RPMI7951 (cell line): Measurements from ENCODE around the gene SSX4B. TPM values are rescaled to one million over a fixed set of nuclear protein-coding genes. Genes with fewer than 3 reads are reported as not detected.
A peak's percentile ranks its signal among the peaks of the same experiment; 100 is the strongest.
"Not testable (repeated sequence)": the region's sequence is repeated elsewhere in the genome, so short reads cannot be mapped to it uniquely, and the experiment has no call there.

Experiments
- DNase-seq: peaks from one replicate; pipeline ENCODE4 v3.0.0-alpha.2; 2012; ENCODE audit warnings: low read depth
- total RNA-seq: library from RNA; depleted of rRNA; stranded (reverse); fragments of >200 nt; shearing (Covaris generic); gene quantifications from 2 replicates; pipeline ENCODE4 v1.2.3, GENCODE V29; 2014; rRNA removed

Gene SSX4B
- total RNA-seq = 0.36 TPM in 1 of 2 replicates, not detected in the other

- not testable (repeated sequence) for DNase-seq
These were observed at the start of gene SSX4B for GRCh38 chrX:48411860-48412259. Gene SSX4B, minus strand, starts transcription at chrX:48411960. Its CDS starts 588 bp downstream, at chrX:48411372.

- no peak for DNase-seq
These were observed 48.8 kb upstream of the SSX4B start for GRCh38 chrX:48460606-48461005.

- no peak for DNase-seq
These were observed 48.3 kb upstream of the SSX4B start for GRCh38 chrX:48460031-48460430.

GRCh38 chrX:48459483-48459882, 47.7 kb upstream of the SSX4B start:
- no peak for DNase-seq

GRCh38 chrX:48458711-48459110, 47.0 kb upstream of the SSX4B start:
- DNase-seq = no peak

GRCh38 chrX:48456628-48457331, 45.0 kb upstream of the SSX4B start:
- no peak for DNase-seq

- no peak for DNase-seq
These were observed 39.9 kb upstream of the SSX4B start for GRCh38 chrX:48451708-48452107.

- DNase-seq = no peak
These were observed 38.3 kb upstream of the SSX4B start for GRCh38 chrX:48450076-48450475.

- not testable (repeated sequence) for DNase-seq
These were observed 35.4 kb upstream of the SSX4B start for GRCh38 chrX:48447201-48447600.

GRCh38 chrX:48433713-48434112, 22.0 kb upstream of the SSX4B start:
- not testable (repeated sequence) for DNase-seq

- peak; percentile 32 for DNase-seq
These were observed 18.4 kb upstream of the SSX4B start for GRCh38 chrX:48430166-48430565.

GRCh38 chrX:48429606-48430005, 17.8 kb upstream of the SSX4B start:
- not testable (repeated sequence) for DNase-seq

GRCh38 chrX:48427027-48427716, 15.4 kb upstream of the SSX4B start:
- DNase-seq = not testable (repeated sequence)

- not testable (repeated sequence) for DNase-seq
These were observed 13.9 kb downstream of the SSX4B start for GRCh38 chrX:48397825-48398224.

GRCh38 chrX:48396931-48397330, 14.8 kb downstream of the SSX4B start:
- DNase-seq = not testable (repeated sequence)

- DNase-seq = not testable (repeated sequence)
These were observed 28.5 kb downstream of the SSX4B start, which contains the start of gene SSX4 for GRCh38 chrX:48383239-48383638. Gene SSX4, plus strand, starts transcription at chrX:48383539. Its CDS starts 515 bp downstream, at chrX:48384054.

GRCh38 chrX:48370408-48370807, 41.4 kb downstream of the SSX4B start:
- not testable (repeated sequence) for DNase-seq

- not testable (repeated sequence) for DNase-seq
These were observed 43.9 kb downstream of the SSX4B start for GRCh38 chrX:48367717-48368408.

GRCh38 chrX:48359281-48359680, 52.5 kb downstream of the SSX4B start:
- not testable (repeated sequence) for DNase-seq

- DNase-seq = no peak
These were observed 54.1 kb downstream of the SSX4B start for GRCh38 chrX:48357681-48358080.

GRCh38 chrX:48356315-48357094, 55.3 kb downstream of the SSX4B start, which contains the start of gene SSX3:
Gene SSX3, minus strand, starts transcription at chrX:48356703. Its CDS starts 1,454 bp downstream, at chrX:48355249.
- not testable (repeated sequence) for DNase-seq
